H9 (cell line): ENCODE results near the gene STT3A. TPM values are rescaled to one million over a fixed set of nuclear protein-coding genes. Genes with fewer than 3 reads are reported as not detected.
A peak's percentile ranks its signal among the peaks of the same experiment; 100 is the strongest.

Experiments used
- DNase-seq: peaks from one replicate; pipeline ENCODE4 v3.0.0-alpha.2; 2017
- H2AFZ ChIP-seq: one replicate; pipeline ENCODE4 v1.6.1; 2013; ENCODE audit warnings: mild to moderate bottlenecking, low read length, control low read depth, moderate library complexity
- H2AK5ac ChIP-seq: 2 replicates; pipeline ENCODE4 v1.6.1; 2013; ENCODE audit warnings: low read length, control low read depth, mixed read lengths; ENCODE audit not compliant: insufficient read length
- H2BK120ac ChIP-seq: one replicate; pipeline ENCODE4 v1.6.1; 2013; ENCODE audit warnings: low read depth, mild to moderate bottlenecking, low read length, control low read depth, inconsistent platforms; ENCODE audit not compliant: poor library complexity, severe bottlenecking
- H2BK12ac ChIP-seq: 2 replicates; pipeline ENCODE4 v1.6.1; 2013; ENCODE audit warnings: low read length, control low read depth, mixed read lengths, low read depth; ENCODE audit not compliant: insufficient read length
- H2BK15ac ChIP-seq: 2 replicates; pipeline ENCODE4 v1.6.1; 2013; ENCODE audit warnings: low read depth, low read length, control low read depth
- H2BK20ac ChIP-seq: one replicate; pipeline ENCODE4 v1.6.1; 2013; ENCODE audit warnings: low read depth, mild to moderate bottlenecking, low read length, control low read depth, inconsistent platforms; ENCODE audit not compliant: poor library complexity, severe bottlenecking
- H2BK5ac ChIP-seq: 2 replicates; pipeline ENCODE4 v1.6.1; 2013; ENCODE audit warnings: low read length, control low read depth, mixed read lengths; ENCODE audit not compliant: insufficient read length
- H3K14ac ChIP-seq: 2 replicates; pipeline ENCODE4 v1.6.1; 2013; ENCODE audit warnings: low read length, control low read depth; ENCODE audit not compliant: insufficient read depth
- H3K18ac ChIP-seq: 2 replicates; pipeline ENCODE4 v1.6.1; 2013; ENCODE audit warnings: low read depth, mild to moderate bottlenecking, mixed read lengths, low read length, control low read depth; ENCODE audit not compliant: insufficient read length
- H3K23ac ChIP-seq: 2 replicates; pipeline ENCODE4 v1.6.1; 2013; ENCODE audit warnings: low read length, control low read depth, mixed read lengths, low read depth; ENCODE audit not compliant: insufficient read length
- H3K23me2 ChIP-seq: 2 replicates; pipeline ENCODE4 v1.6.1; 2013; ENCODE audit warnings: low read depth, mild to moderate bottlenecking, mixed read lengths, low read length, control low read depth; ENCODE audit not compliant: insufficient read length, poor library complexity, severe bottlenecking
- H3K27ac ChIP-seq: 2 replicates; pipeline ENCODE4 v1.5.1; 2013; ENCODE audit warnings: low read length, control low read depth, mixed read lengths, low read depth; ENCODE audit not compliant: insufficient read length
- H3K27me3 ChIP-seq: 2 replicates; pipeline ENCODE4 v1.6.1; 2013; ENCODE audit warnings: low read length, control low read depth, inconsistent platforms; ENCODE audit not compliant: insufficient read depth
- H3K4ac ChIP-seq: 2 replicates; pipeline ENCODE4 v1.6.1; 2013; ENCODE audit warnings: low read depth, mild to moderate bottlenecking, control low read depth, inconsistent platforms, low read length, moderate library complexity
- H3K4me1 ChIP-seq: 2 replicates; pipeline ENCODE4 v1.6.1; 2013; ENCODE audit warnings: low read length, control low read depth, inconsistent platforms; ENCODE audit not compliant: insufficient read depth
- H3K4me2 ChIP-seq: 2 replicates; pipeline ENCODE4 v1.6.1; 2013; ENCODE audit warnings: low read length, control low read depth, mixed read lengths; ENCODE audit not compliant: insufficient read length, insufficient read depth
- H3K56ac ChIP-seq: 2 replicates; pipeline ENCODE4 v1.6.1; 2013; ENCODE audit warnings: low read depth, mild to moderate bottlenecking, mixed read lengths, low read length, control low read depth; ENCODE audit not compliant: insufficient read length
- H3K79me1 ChIP-seq: 2 replicates; pipeline ENCODE4 v1.6.1; 2013; ENCODE audit warnings: low read depth, mild to moderate bottlenecking, moderate library complexity, low read length, control low read depth, inconsistent platforms; ENCODE audit not compliant: insufficient read depth, poor library complexity, severe bottlenecking
- H3K79me2 ChIP-seq: 2 replicates; pipeline ENCODE4 v1.6.1; 2013; ENCODE audit warnings: low read length, control low read depth, inconsistent platforms; ENCODE audit not compliant: insufficient read depth
- H3K9ac ChIP-seq: 2 replicates; pipeline ENCODE4 v1.6.1; 2013; ENCODE audit warnings: low read length, control low read depth, mixed read lengths; ENCODE audit not compliant: insufficient read length; ENCODE audit errors: extremely low read depth
- H3K9me3 ChIP-seq: one replicate; pipeline ENCODE4 v1.6.1; 2013; ENCODE audit warnings: low read depth, low read length, inconsistent platforms; ENCODE audit not compliant: control insufficient read depth
- H3T11ph ChIP-seq: one replicate; pipeline ENCODE4 v1.6.1; 2013; ENCODE audit warnings: mild to moderate bottlenecking, low read length, control low read depth, inconsistent platforms
- H4K20me1 ChIP-seq: one replicate; pipeline ENCODE4 v1.6.1; 2013; ENCODE audit not compliant: control insufficient read depth, insufficient read length, insufficient read depth
- H4K5ac ChIP-seq: 2 replicates; pipeline ENCODE4 v1.6.1; 2013; ENCODE audit warnings: low read depth, mild to moderate bottlenecking, mixed read lengths, low read length, control low read depth; ENCODE audit not compliant: insufficient read length
- H4K8ac ChIP-seq: replicated peaks from 2 replicates; pipeline ENCODE4 v1.6.1; 2013; ENCODE audit warnings: low read length, control low read depth, mixed read lengths, low read depth; ENCODE audit not compliant: insufficient read length
- H4K91ac ChIP-seq: 2 replicates; pipeline ENCODE4 v1.6.1; 2013; ENCODE audit warnings: low read depth, mild to moderate bottlenecking, moderate library complexity, mixed read lengths, low read length, control low read depth; ENCODE audit not compliant: insufficient read length
- H3K27ac Mint-ChIP-seq, 3 experiments: 2 replicates in 2 of 3; 3 replicates in 1 of 3; pipeline ENCODE4 v1.8.0; 2020 to 2021; ENCODE audit warnings: mixed read lengths in 3 of 3, mild to moderate bottlenecking in 1 of 3, moderate library complexity in 1 of 3
- H3K27me3 Mint-ChIP-seq: 2 replicates; pipeline ENCODE4 v1.8.0; 2021; ENCODE audit warnings: low read depth, mild to moderate bottlenecking, moderate library complexity, mixed read lengths
- H3K36me3 Mint-ChIP-seq, 3 experiments: 2 replicates in 2 of 3; 3 replicates in 1 of 3; pipeline ENCODE4 v1.8.0; 2020 to 2021; ENCODE audit warnings: low read depth in 3 of 3, mixed read lengths in 3 of 3; ENCODE audit not compliant: insufficient read depth in 1 of 3
- H3K4me1 Mint-ChIP-seq, 2 experiments: 2 replicates each; pipeline ENCODE4 v1.8.0; 2020; ENCODE audit warnings: mixed read lengths in 2 of 2
- H3K4me3 Mint-ChIP-seq, 2 experiments: 2 replicates in 1 of 2; 3 replicates in 1 of 2; pipeline ENCODE4 v1.8.0; 2020 to 2021; ENCODE audit warnings: mild to moderate bottlenecking in 2 of 2, mixed read lengths in 2 of 2, moderate library complexity in 1 of 2
- H3K9me3 Mint-ChIP-seq, 2 experiments: 2 replicates in 1 of 2; 3 replicates in 1 of 2; pipeline ENCODE4 v1.8.0; 2020; ENCODE audit warnings: mild to moderate bottlenecking in 2 of 2, mixed read lengths in 2 of 2, moderate library complexity in 1 of 2
- CTCF ChIP-seq: fragments of 200-600 bp; sonication (generic); conservative IDR thresholded peaks from 3 replicates; pipeline ENCODE4 v1.8.0; 2021; ENCODE audit warnings: antibody characterized with exemption, mild to moderate bottlenecking
- WGBS: extraction: QIAGEN DNeasy Blood & Tissue Kit; methylation state at CpG from one replicate; pipeline ENCODE4 v1.1.7; 2013; ENCODE audit warnings: missing lambda C conversion rate, low lambda C conversion rate, mixed read lengths; ENCODE audit not compliant: insufficient read length; ENCODE audit errors: extremely low coverage; 5-methylcytosine and 5-hydroxymethylcytosine counted together
- long read RNA-seq: library from polyadenylated mRNA; unstranded; transcript quantifications from one replicate; pipeline ENCODE4 v2.0.0, GENCODE V29; 2020
- total RNA-seq: library from RNA; stranded (reverse); gene quantifications from 2 replicates; pipeline ENCODE4 v1.2.1, GENCODE V29; 2021

The STT3A gene
- total RNA-seq, result 125 and 128 TPM in 2 replicates
- long read RNA-seq, full-length matches to known transcripts, result 512 of 670 reads
- long read RNA-seq, partial matches to known transcripts, result 101 of 670 reads
- long read RNA-seq, other reads (novel, unspliced or antisense), result 57 of 670 reads

- H3K23me2 ChIP-seq, result peaks cover 4% of the 10 kb centered on the region
- H3K27me3 ChIP-seq, result no peaks in the 10 kb centered on the region
- no peak within 1 kb of the TSS for H2BK5ac ChIP-seq
- no peak within 1 kb of the TSS for H2AK5ac ChIP-seq
- H2BK20ac ChIP-seq, result no peak within 1 kb of the TSS
- Mint-ChIP-seq H3K9me3 (no peaks in the 10 kb centered on the region; a peak in 1 of 5 replicates), H3K27ac (peak within 1 kb of the TSS; percentile 86 to 98 (median 96)), H3K36me3 (peaks cover 6 to 21% (median 16%) of the 10 kb centered on the region in 3 experiments), H3K4me3 (peak within 1 kb of the TSS; percentile 99 to 100), H3K4me1 (peaks cover 12 to 21% of the 10 kb centered on the region in 2 experiments), H3K27me3 (no peaks in the 10 kb centered on the region)
- H3K4ac ChIP-seq, result no peak within 1 kb of the TSS
- H3K27ac ChIP-seq, result peak within 1 kb of the TSS; percentile 28
- H2BK15ac ChIP-seq, result no peak within 1 kb of the TSS
- H3K18ac ChIP-seq, result peak within 1 kb of the TSS; percentile 81
- H3K4me2 ChIP-seq, result peak within 1 kb of the TSS; percentile 84
- H2AFZ ChIP-seq, result no peak within 1 kb of the TSS
- no peak within 1 kb of the TSS for H2BK120ac ChIP-seq
- no peak within 1 kb of the TSS for H3K23ac ChIP-seq
- H3K9ac ChIP-seq, result peak within 1 kb of the TSS; percentile 90
- no peak within 1 kb of the TSS for H4K8ac ChIP-seq
- WGBS, result no CpG with 5 or more reads among the region's 55 CpGs
- peaks cover 15% of the 10 kb centered on the region; the same call in 1 of the 2 replicates for H3K79me2 ChIP-seq
- H3K9me3 ChIP-seq, result no peaks in the 10 kb centered on the region
- H4K20me1 ChIP-seq, result no peaks in the 10 kb centered on the region
- DNase-seq, result peak; percentile 100
- TF ChIP-seq CTCF, result no peak
- H3K4me1 ChIP-seq, result no peaks in the 10 kb centered on the region
- H4K91ac ChIP-seq, result no peak within 1 kb of the TSS
- H4K5ac ChIP-seq, result peak within 1 kb of the TSS; percentile 69
- no peaks in the 10 kb centered on the region for H3K79me1 ChIP-seq
- peak within 1 kb of the TSS; percentile 80 for H3K14ac ChIP-seq
- H3T11ph ChIP-seq, result no peak within 1 kb of the TSS
- H3K56ac ChIP-seq, result no peak within 1 kb of the TSS
- H2BK12ac ChIP-seq, result no peak within 1 kb of the TSS
Observed at GRCh38 chr11:125592305-125593113, at the start of gene STT3A. Gene STT3A (plus strand): TSS chr11:125592852. CDS start chr11:125595916, 3,064 bp downstream.
